DND-41 (cell line): ENCODE results near the gene RBBP5.

ENCODE experiments used
- CTCF ChIP-seq: IDR thresholded peaks from 2 replicates; pipeline ENCODE4 v1.5.1; 2012; ENCODE audit warnings: borderline replicate concordance, low read length, moderate library complexity, mild to moderate bottlenecking; ENCODE audit not compliant: poor library complexity, severe bottlenecking; ENCODE audit errors: extremely low read depth
- EZH2 ChIP-seq: IDR thresholded peaks from 3 replicates; pipeline ENCODE4 v1.6.1; 2012; ENCODE audit warnings: borderline replicate concordance, low read depth, mild to moderate bottlenecking, moderate library complexity, low read length, inconsistent platforms; ENCODE audit not compliant: severe bottlenecking

GRCh38 chr1:205060746-205061145 lies 61.0 kb downstream of the RBBP5 start:
- no peak for TF ChIP-seq CTCF
- no peak for TF ChIP-seq EZH2
